ENCODE data around the gene HK1. TPM values are rescaled to one million over a fixed set of nuclear protein-coding genes. Genes with fewer than 3 reads are reported as not detected.
A peak's percentile ranks its signal among the peaks of the same experiment; 100 is the strongest.
"Not testable (repeated sequence)": the region's sequence is repeated elsewhere in the genome, so short reads cannot be mapped to it uniquely, and the experiment has no call there.

HK1 gene
- polyA plus RNA-seq, 2 donors = 52.1 to 105 TPM

- 60 to 66% methylated on average over 5 of the region's 5 CpGs for WGBS, 2 donors
- Histone ChIP-seq H3K4me3 (ENCODE audit: low read depth in 1 of 2, low read length in 2 of 2) (no peak overlapping the region), H3K4me1 (ENCODE audit: control insufficient read depth in 2 of 2, insufficient read depth in 2 of 2, low read length in 1 of 2) (peaks cover 9 to 22% of the 10 kb centered on the region in 2 donors), H3K27me3 (ENCODE audit: control insufficient read depth in 1 of 2, insufficient read depth in 2 of 2, low read length in 2 of 2) (no peaks in the 10 kb centered on the region), H3K9me3 (ENCODE audit: control insufficient read depth in 2 of 2, insufficient read depth in 1 of 2, low read depth in 1 of 2, low read length in 1 of 2) (no peaks in the 10 kb centered on the region), H3K27ac (ENCODE audit: low read depth in 2 of 2, low read length in 1 of 2) (peak overlapping the region in 1 of 2 donors; percentile 69), H3K36me3 (ENCODE audit: control insufficient read depth in 2 of 2, insufficient read depth in 2 of 2, low read length in 1 of 2) (no peaks in the 10 kb centered on the region)
Observed at GRCh38 chr10:69321865-69322264, 43.6 kb downstream of the HK1 start.

GRCh38 chr10:69322346-69322745 is 44.0 kb downstream of the HK1 start:
- H3K9me3 ChIP-seq (ENCODE audit: control insufficient read depth in 2 of 2, insufficient read depth in 1 of 2, low read depth in 1 of 2, low read length in 1 of 2); H3K27ac ChIP-seq (ENCODE audit: low read depth in 2 of 2, low read length in 1 of 2); H3K4me3 ChIP-seq (ENCODE audit: low read depth in 1 of 2, low read length in 2 of 2); H3K36me3 ChIP-seq (ENCODE audit: control insufficient read depth in 2 of 2, insufficient read depth in 2 of 2, low read length in 1 of 2); H3K27me3 ChIP-seq (ENCODE audit: control insufficient read depth in 1 of 2, insufficient read depth in 2 of 2, low read length in 2 of 2): not testable (repeated sequence)
- peaks cover 9 to 18% of the 10 kb centered on the region in 2 donors for H3K4me1 ChIP-seq (ENCODE audit: control insufficient read depth in 2 of 2, insufficient read depth in 2 of 2, low read length in 1 of 2)
- WGBS, 2 donors = 88 to 92% methylated on average over 5 to 6 of the region's 7 CpGs

- peak overlapping the region; percentile 1 to 3 for H3K27ac ChIP-seq (ENCODE audit: low read depth in 2 of 2, low read length in 1 of 2)
- H3K4me1 ChIP-seq (ENCODE audit: control insufficient read depth in 2 of 2, insufficient read depth in 2 of 2, low read length in 1 of 2) = peaks cover 9 to 20% of the 10 kb centered on the region in 2 donors
- H3K27me3 ChIP-seq (ENCODE audit: control insufficient read depth in 1 of 2, insufficient read depth in 2 of 2, low read length in 2 of 2) = no peaks in the 10 kb centered on the region
- no peaks in the 10 kb centered on the region for H3K36me3 ChIP-seq (ENCODE audit: control insufficient read depth in 2 of 2, insufficient read depth in 2 of 2, low read length in 1 of 2)
- H3K9me3 ChIP-seq (ENCODE audit: control insufficient read depth in 2 of 2, insufficient read depth in 1 of 2, low read depth in 1 of 2, low read length in 1 of 2) = no peaks in the 10 kb centered on the region
- H3K4me3 ChIP-seq (ENCODE audit: low read depth in 1 of 2, low read length in 2 of 2) = no peak overlapping the region
- 39 to 56% methylated on average over 2 of the region's 2 CpGs for WGBS, 2 donors
Observed at GRCh38 chr10:69323622-69324021, 45.3 kb downstream of the HK1 start.

GRCh38 chr10:69324583-69324982 is 46.3 kb downstream of the HK1 start:
- H3K27me3 ChIP-seq (ENCODE audit: control insufficient read depth in 1 of 2, insufficient read depth in 2 of 2, low read length in 2 of 2) = no peaks in the 10 kb centered on the region
- 60 to 71% methylated on average over 1 of the region's 1 CpG for WGBS, 2 donors
- peak overlapping the region in 1 of 2 donors; percentile 58 for H3K27ac ChIP-seq (ENCODE audit: low read depth in 2 of 2, low read length in 1 of 2)
- peaks cover 0 to 2% of the 10 kb centered on the region in 2 donors for H3K36me3 ChIP-seq (ENCODE audit: control insufficient read depth in 2 of 2, insufficient read depth in 2 of 2, low read length in 1 of 2)
- peaks cover 10 to 23% of the 10 kb centered on the region in 2 donors for H3K4me1 ChIP-seq (ENCODE audit: control insufficient read depth in 2 of 2, insufficient read depth in 2 of 2, low read length in 1 of 2)
- no peaks in the 10 kb centered on the region for H3K9me3 ChIP-seq (ENCODE audit: control insufficient read depth in 2 of 2, insufficient read depth in 1 of 2, low read depth in 1 of 2, low read length in 1 of 2)
- no peak overlapping the region for H3K4me3 ChIP-seq (ENCODE audit: low read depth in 1 of 2, low read length in 2 of 2)

GRCh38 chr10:69325637-69326523 is 47.6 kb downstream of the HK1 start:
- not testable (repeated sequence) for H3K36me3 ChIP-seq (ENCODE audit: control insufficient read depth in 2 of 2, insufficient read depth in 2 of 2, low read length in 1 of 2); H3K27me3 ChIP-seq (ENCODE audit: control insufficient read depth in 1 of 2, insufficient read depth in 2 of 2, low read length in 2 of 2); H3K9me3 ChIP-seq (ENCODE audit: control insufficient read depth in 2 of 2, insufficient read depth in 1 of 2, low read depth in 1 of 2, low read length in 1 of 2); H3K4me3 ChIP-seq (ENCODE audit: low read depth in 1 of 2, low read length in 2 of 2)
- 55 to 59% methylated on average over 24 of the region's 24 CpGs for WGBS, 2 donors
- peaks cover 10 to 16% of the 10 kb centered on the region in 2 donors for H3K4me1 ChIP-seq (ENCODE audit: control insufficient read depth in 2 of 2, insufficient read depth in 2 of 2, low read length in 1 of 2)
- H3K27ac ChIP-seq (ENCODE audit: low read depth in 2 of 2, low read length in 1 of 2) = peak overlapping the region; percentile 70 to 83

GRCh38 chr10:69326692-69327091 is 48.4 kb downstream of the HK1 start:
- H3K27me3 ChIP-seq (ENCODE audit: control insufficient read depth in 1 of 2, insufficient read depth in 2 of 2, low read length in 2 of 2) = no peaks in the 10 kb centered on the region
- WGBS, 2 donors = 76 to 86% methylated on average over 3 of the region's 3 CpGs
- H3K4me1 ChIP-seq (ENCODE audit: control insufficient read depth in 2 of 2, insufficient read depth in 2 of 2, low read length in 1 of 2) = peaks cover 7 to 12% of the 10 kb centered on the region in 2 donors
- no peaks in the 10 kb centered on the region for H3K9me3 ChIP-seq (ENCODE audit: control insufficient read depth in 2 of 2, insufficient read depth in 1 of 2, low read depth in 1 of 2, low read length in 1 of 2)
- H3K27ac ChIP-seq (ENCODE audit: low read depth in 2 of 2, low read length in 1 of 2) = peak overlapping the region in 1 of 2 donors; percentile 92
- H3K36me3 ChIP-seq (ENCODE audit: control insufficient read depth in 2 of 2, insufficient read depth in 2 of 2, low read length in 1 of 2) = peaks cover 0 to 6% of the 10 kb centered on the region in 2 donors
- H3K4me3 ChIP-seq (ENCODE audit: low read depth in 1 of 2, low read length in 2 of 2) = no peak overlapping the region

- Histone ChIP-seq H3K27me3 (ENCODE audit: control insufficient read depth in 1 of 2, insufficient read depth in 2 of 2, low read length in 2 of 2) (no peaks in the 10 kb centered on the region), H3K4me3 (ENCODE audit: low read depth in 1 of 2, low read length in 2 of 2) (no peak overlapping the region), H3K36me3 (ENCODE audit: control insufficient read depth in 2 of 2, insufficient read depth in 2 of 2, low read length in 1 of 2) (peaks cover 0 to 6% of the 10 kb centered on the region in 2 donors), H3K9me3 (ENCODE audit: control insufficient read depth in 2 of 2, insufficient read depth in 1 of 2, low read depth in 1 of 2, low read length in 1 of 2) (no peaks in the 10 kb centered on the region), H3K27ac (ENCODE audit: low read depth in 2 of 2, low read length in 1 of 2) (peak overlapping the region; percentile 92 to 98), H3K4me1 (ENCODE audit: control insufficient read depth in 2 of 2, insufficient read depth in 2 of 2, low read length in 1 of 2) (peaks cover 7 to 15% of the 10 kb centered on the region in 2 donors)
- WGBS, 2 donors = 23 to 27% methylated on average over 23 of the region's 23 CpGs
Observed at GRCh38 chr10:69327463-69328379, 49.4 kb downstream of the HK1 start.

GRCh38 chr10:69328380-69328735 is 50.1 kb downstream of the HK1 start:
- Histone ChIP-seq H3K9me3 (ENCODE audit: control insufficient read depth in 2 of 2, insufficient read depth in 1 of 2, low read depth in 1 of 2, low read length in 1 of 2) (no peaks in the 10 kb centered on the region), H3K27ac (ENCODE audit: low read depth in 2 of 2, low read length in 1 of 2) (peak overlapping the region; percentile 92 to 98), H3K36me3 (ENCODE audit: control insufficient read depth in 2 of 2, insufficient read depth in 2 of 2, low read length in 1 of 2) (peaks cover 0 to 6% of the 10 kb centered on the region in 2 donors), H3K27me3 (ENCODE audit: control insufficient read depth in 1 of 2, insufficient read depth in 2 of 2, low read length in 2 of 2) (no peaks in the 10 kb centered on the region), H3K4me1 (ENCODE audit: control insufficient read depth in 2 of 2, insufficient read depth in 2 of 2, low read length in 1 of 2) (peaks cover 7 to 18% of the 10 kb centered on the region in 2 donors), H3K4me3 (ENCODE audit: low read depth in 1 of 2, low read length in 2 of 2) (no peak overlapping the region)
- 42 to 58% methylated on average over 8 of the region's 8 CpGs for WGBS, 2 donors

GRCh38 chr10:69328888-69329287 is 50.6 kb downstream of the HK1 start:
- 48 to 55% methylated on average over 2 of the region's 2 CpGs for WGBS, 2 donors
- not testable (repeated sequence) for H3K4me3 ChIP-seq (ENCODE audit: low read depth in 1 of 2, low read length in 2 of 2); H3K27me3 ChIP-seq (ENCODE audit: control insufficient read depth in 1 of 2, insufficient read depth in 2 of 2, low read length in 2 of 2); H3K36me3 ChIP-seq (ENCODE audit: control insufficient read depth in 2 of 2, insufficient read depth in 2 of 2, low read length in 1 of 2); H3K9me3 ChIP-seq (ENCODE audit: control insufficient read depth in 2 of 2, insufficient read depth in 1 of 2, low read depth in 1 of 2, low read length in 1 of 2)
- H3K27ac ChIP-seq (ENCODE audit: low read depth in 2 of 2, low read length in 1 of 2) = peak overlapping the region in 1 of 2 donors; percentile 41
- peaks cover 7 to 18% of the 10 kb centered on the region in 2 donors for H3K4me1 ChIP-seq (ENCODE audit: control insufficient read depth in 2 of 2, insufficient read depth in 2 of 2, low read length in 1 of 2)
